8988T (cell line): ENCODE measurements around the gene IZUMO4.
"Not testable (repeated sequence)": the region's sequence is repeated elsewhere in the genome, so short reads cannot be mapped to it uniquely, and the experiment has no call there.

Experiments used
- DNase-seq: peaks from one replicate; pipeline ENCODE4 v3.0.0; 2011

Gene IZUMO4

GRCh38 chr19:2110822-2111221, 14.1 kb downstream of the IZUMO4 start:
- no peak for DNase-seq

DNA sequence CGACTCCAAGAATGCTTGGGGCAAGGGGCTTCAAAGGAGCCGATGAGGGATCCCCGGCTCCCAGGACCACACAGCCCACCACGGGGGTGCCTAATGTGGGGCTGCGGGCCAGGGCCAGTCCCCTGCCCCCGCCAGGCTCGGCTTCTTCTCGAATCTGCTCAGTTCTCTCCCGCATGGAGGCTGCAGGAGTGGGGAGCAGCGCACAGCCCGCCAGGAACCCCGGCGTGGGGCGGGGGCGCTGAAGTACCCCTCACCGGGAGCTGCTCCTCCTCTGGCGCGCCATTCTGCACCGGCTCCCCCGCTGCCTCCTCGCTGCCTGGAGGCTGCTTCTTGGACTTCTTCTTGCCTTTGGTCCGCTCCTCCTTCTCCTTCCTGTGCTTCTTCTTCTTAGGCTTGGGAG, 14.7 kb downstream of the IZUMO4 start:
- no peak for DNase-seq

DNA sequence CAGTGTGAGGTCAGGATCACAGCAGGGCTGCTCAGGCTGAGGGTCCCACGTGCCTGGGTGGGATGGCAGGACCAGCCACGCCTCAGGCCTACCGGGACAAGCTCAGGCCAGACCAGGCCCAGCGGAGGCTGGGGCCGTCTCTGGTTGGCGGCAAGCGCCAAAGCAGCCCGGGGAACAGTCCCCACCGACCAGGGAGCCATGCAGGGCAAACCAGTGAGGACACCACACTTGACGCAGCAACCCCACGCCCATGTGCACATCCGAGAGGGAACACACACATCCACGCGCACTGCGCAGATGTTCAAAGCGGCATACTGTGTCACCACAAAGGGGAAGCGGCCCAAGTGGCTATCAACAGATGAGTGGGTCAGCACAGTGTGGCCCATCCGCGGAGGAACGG, 15.2 kb downstream of the IZUMO4 start:
- no peak for DNase-seq

- no peak for DNase-seq
Measured at GRCh38 chr19:2112516-2113320, 16.0 kb downstream of the IZUMO4 start.

GRCh38 chr19:2113439-2114211, 16.9 kb downstream of the IZUMO4 start:
- DNase-seq: peak; percentile 75

DNA sequence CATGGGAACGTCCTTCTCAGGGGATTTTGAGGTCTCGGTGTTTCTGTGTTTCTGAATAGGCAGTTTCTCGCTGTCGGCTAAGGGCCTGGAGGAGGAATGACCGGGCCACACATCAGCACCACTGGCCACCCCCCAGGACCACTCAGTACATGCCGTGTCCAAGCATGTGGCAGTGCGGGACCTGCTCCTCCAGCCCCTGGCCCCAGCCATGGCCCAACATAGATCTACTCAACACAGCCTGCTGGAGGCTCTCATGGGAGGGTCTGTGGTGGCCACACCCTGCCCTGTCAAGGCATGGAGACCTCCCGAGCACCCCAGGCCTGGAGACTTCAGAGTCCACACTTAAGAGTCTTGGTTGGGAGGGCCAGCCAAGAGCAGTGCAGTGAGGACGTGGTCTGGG, 17.5 kb downstream of the IZUMO4 start:
- no peak for DNase-seq

DNA sequence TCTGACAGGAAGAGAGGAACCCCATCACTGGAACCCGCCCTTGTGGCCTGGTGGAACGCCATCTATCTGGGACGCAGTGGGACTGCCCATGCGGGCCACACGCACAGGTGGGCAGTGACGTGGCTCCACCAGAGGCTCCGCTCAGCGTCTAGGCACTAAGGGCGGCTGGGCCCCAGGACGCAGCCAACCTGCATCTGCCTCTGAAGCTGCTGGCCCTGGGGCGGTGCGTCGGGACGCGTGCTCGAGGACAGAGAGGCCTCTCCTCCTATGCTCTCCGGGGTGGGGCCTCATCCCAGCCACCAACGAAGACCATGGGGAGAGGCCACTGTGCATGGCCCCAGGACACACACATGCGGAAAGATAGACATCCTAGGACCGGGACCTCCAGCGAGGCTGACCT, 18.1 kb downstream of the IZUMO4 start:
- DNase-seq: no peak

- DNase-seq: no peak
Measured at GRCh38 chr19:2115324-2115723, 18.6 kb downstream of the IZUMO4 start.

- no peak for DNase-seq
Measured at GRCh38 chr19:2115911-2116426, 19.3 kb downstream of the IZUMO4 start.

- no peak for DNase-seq
Measured at GRCh38 chr19:2116507-2116906, 19.8 kb downstream of the IZUMO4 start.

- no peak for DNase-seq
Measured at GRCh38 chr19:2117215-2117960, 20.7 kb downstream of the IZUMO4 start.

DNA sequence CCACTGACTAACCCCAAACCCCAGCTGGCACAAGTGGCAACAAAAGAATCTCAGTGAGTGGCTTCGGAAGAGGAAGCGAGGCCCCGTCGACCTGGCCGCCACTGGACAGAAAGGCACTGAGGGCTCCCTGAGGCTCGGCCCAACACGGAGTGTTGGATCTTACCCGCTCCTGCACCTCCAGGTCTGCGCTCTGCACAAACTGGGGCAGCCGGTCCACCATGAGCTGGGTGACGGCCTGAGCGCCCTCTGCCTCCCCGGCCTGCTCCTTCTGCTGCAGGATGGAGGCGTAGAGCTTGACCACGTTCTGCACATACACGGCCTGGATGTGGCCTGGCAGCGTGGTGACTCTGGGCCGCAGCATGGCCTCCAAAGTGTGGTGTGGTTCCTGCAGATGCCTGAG, 21.7 kb downstream of the IZUMO4 start:
- DNase-seq: no peak

GRCh38 chr19:2119921-2120785, 23.4 kb downstream of the IZUMO4 start:
- DNase-seq: no peak

GRCh38 chr19:2120821-2121220, 24.1 kb downstream of the IZUMO4 start:
- DNase-seq: no peak

DNA sequence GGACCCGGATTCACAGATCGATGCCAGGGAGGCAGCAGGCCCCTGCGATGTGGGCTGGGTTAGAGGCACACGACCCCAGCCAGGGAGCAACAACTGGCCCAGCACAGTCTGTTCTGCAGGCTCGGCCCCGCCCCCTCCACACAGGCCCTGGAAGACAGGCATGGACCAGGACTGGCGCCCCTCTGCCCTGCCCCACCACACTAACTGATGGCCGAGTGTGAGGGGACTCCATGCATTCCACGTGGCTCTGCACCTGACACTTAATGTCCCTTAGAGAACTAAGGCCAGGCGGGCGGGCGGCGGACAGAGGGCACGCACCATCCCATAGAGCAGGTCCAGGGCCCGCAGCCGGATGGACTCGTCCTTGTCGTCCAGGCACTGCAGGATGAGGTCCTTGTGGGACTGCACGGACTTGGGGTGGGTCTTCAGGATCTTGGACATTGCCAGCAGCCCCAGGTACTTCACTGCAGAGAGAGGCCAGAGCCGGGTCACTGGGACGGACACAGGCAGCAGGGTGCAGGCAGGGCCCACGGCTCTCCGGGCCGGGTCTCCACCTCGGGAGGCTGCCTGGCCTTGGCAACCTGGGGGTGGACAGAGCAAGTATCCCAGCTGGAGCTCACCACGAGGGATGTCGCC, 24.8 kb downstream of the IZUMO4 start:
- DNase-seq: no peak

DNA sequence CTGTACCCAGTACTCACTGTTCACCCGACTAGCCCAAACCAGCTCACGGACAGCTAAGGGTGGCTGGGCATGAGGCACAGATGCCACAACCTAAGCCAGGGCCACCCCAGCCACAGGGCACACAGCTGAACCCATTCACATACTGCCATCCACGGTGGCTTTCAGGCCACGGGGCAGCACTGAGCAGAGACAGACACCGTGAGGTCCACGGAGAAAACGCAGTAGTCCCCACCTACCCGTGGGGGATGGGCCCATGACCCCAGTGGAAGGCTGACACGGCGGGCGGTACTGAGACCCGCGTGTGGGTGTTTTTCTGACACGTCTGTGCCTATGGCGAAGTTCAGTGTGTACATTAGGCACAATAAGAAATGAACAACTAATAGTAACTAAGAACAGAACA, 25.5 kb downstream of the IZUMO4 start:
- no peak for DNase-seq

DNA sequence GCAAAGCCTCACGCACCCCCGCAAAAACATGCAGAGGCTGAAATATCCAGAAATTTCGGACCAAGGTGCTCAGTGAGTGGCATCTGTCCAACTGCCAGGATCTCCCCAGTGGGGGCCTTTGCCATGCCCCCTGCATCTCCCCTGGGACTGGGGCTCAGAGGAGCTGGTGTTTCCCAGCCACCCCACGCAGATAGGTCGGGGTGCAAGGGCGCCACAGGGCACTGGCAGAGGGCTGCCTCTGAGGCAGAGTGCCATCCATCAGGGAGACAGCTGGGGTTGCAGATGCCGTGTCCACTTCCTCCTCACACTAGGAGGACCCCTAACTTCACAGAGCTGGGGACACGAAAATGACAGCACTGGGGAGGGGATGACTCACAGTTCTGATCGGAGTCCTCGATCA, 26.3 kb downstream of the IZUMO4 start:
- no peak for DNase-seq

DNA sequence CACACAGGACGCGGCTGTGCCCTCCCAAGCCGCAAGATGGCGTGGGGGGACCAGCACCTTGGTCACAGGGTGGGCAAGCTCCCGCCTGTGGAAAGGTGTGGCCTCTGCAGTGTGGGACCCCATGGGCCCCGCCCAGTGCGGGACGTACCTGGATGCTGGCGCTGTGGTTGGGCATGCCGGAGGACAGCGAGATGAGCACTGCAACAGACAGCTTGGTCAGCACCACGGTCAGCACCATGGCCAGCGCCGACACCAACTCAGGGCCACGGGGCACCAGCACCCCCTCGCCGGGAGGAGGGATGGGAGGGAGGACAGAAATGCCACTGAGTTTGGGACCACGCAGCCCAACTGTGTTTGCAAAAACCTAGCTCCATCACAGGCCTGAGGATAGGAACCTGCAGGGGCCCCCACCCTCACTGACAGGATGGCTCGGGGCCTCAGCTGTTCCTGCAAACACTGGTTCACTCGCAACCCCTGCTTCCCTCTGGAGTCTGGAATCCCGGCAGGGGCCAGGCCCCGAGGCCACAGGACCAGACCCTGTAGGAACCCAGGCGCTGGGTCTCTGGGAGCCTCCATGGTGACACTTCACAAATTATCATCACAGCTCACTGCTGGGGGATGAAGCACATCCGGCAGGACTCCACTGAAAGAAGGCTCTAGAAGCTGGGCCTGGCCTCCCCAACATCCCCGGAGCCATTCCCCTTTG, 27.1 kb downstream of the IZUMO4 start:
- DNase-seq: no peak

- no peak for DNase-seq
Measured at GRCh38 chr19:2126879-2127518, 30.3 kb downstream of the IZUMO4 start.

GRCh38 chr19:2127758-2128157, 31.0 kb downstream of the IZUMO4 start:
- no peak for DNase-seq

DNA sequence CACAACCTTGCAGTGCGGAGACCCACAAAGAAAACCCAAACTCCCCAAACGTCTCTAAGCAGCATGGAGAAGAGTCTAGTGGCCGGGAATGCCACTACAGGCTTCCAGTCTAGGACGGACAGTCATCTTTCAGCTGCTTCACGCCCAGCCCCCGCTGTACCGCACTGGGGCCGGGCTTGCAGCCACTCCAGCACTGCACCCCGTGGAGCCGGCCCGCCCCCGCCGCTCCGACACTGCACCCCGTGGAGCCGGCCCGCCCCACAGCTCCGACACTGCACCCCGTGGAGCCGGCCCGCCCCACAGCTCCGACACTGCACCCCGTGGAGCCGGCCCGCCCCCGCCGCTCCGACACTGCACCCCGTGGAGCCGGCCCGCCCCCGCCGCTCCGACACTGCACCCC, 31.5 kb downstream of the IZUMO4 start:
- not testable (repeated sequence) for DNase-seq
